MM.1S (cell line): Measurements from ENCODE around the gene MMP15.
A peak's percentile ranks its signal among the peaks of the same experiment; 100 is the strongest.

Source experiments
- DNase-seq: peaks from one replicate; pipeline ENCODE4 v3.0.0-alpha.2; 2015
- H2AFZ ChIP-seq: fragments of 300-600 bp; sonication (generic); 2 replicates; pipeline ENCODE4 v1.6.0; 2016; ENCODE audit warnings: antibody characterized with exemption, low read length
- H3F3A ChIP-seq: fragments of 300-600 bp; sonication (generic); 2 replicates; pipeline ENCODE4 v1.6.1; 2016; ENCODE audit warnings: mild to moderate bottlenecking, antibody characterized with exemption, low read length, moderate library complexity, mixed read lengths; ENCODE audit not compliant: insufficient read depth
- H3K27ac ChIP-seq: fragments of 300-600 bp; sonication (generic); 2 replicates; pipeline ENCODE4 v1.5.1; 2016; ENCODE audit warnings: mild to moderate bottlenecking, low read length
- H3K27me3 ChIP-seq: fragments of 300-600 bp; sonication (generic); replicated peaks from 2 replicates; pipeline ENCODE4 v1.6.0; 2016; ENCODE audit warnings: low read length; ENCODE audit not compliant: insufficient read depth
- H3K36me3 ChIP-seq: fragments of 300-600 bp; sonication (generic); replicated peaks from 2 replicates; pipeline ENCODE4 v1.6.1; 2016; ENCODE audit warnings: mild to moderate bottlenecking, low read length, mixed read lengths; ENCODE audit not compliant: insufficient read depth
- H3K4me1 ChIP-seq: fragments of 300-600 bp; sonication (generic); 2 replicates; pipeline ENCODE4 v1.6.1; 2016; ENCODE audit warnings: low read length, mixed read lengths
- H3K4me2 ChIP-seq: fragments of 300-600 bp; sonication (generic); 2 replicates; pipeline ENCODE4 v1.6.0; 2016; ENCODE audit warnings: low read depth, low read length
- H3K4me3 ChIP-seq: fragments of 300-600 bp; sonication (generic); 2 replicates; pipeline ENCODE4 v1.5.1; 2016; ENCODE audit warnings: low read length, mixed read lengths
- H3K79me2 ChIP-seq: fragments of 300-600 bp; sonication (generic); 2 replicates; pipeline ENCODE4 v1.6.1; 2016; ENCODE audit warnings: mixed run types, low read length, mixed read lengths
- H3K9ac ChIP-seq: fragments of 300-600 bp; sonication (generic); 2 replicates; pipeline ENCODE4 v1.6.1; 2016; ENCODE audit warnings: low read length, mixed read lengths
- H3K9me2 ChIP-seq: fragments of 300-600 bp; sonication (generic); replicated peaks from 2 replicates; pipeline ENCODE4 v1.6.1; 2016; ENCODE audit warnings: mild to moderate bottlenecking, low read length, mixed read lengths; ENCODE audit not compliant: insufficient read depth
- H3K9me3 ChIP-seq: fragments of 300-600 bp; sonication (generic); replicated peaks from 2 replicates; pipeline ENCODE4 v1.6.1; 2016; ENCODE audit warnings: mild to moderate bottlenecking, low read length, mixed read lengths; ENCODE audit not compliant: insufficient read depth
- H4K20me1 ChIP-seq: fragments of 300-600 bp; sonication (generic); 2 replicates; pipeline ENCODE4 v1.6.1; 2016; ENCODE audit warnings: mild to moderate bottlenecking, low read length, moderate library complexity, mixed read lengths; ENCODE audit not compliant: insufficient read depth
- EZH2 ChIP-seq: fragments of 300-600 bp; sonication (generic); optimal IDR thresholded peaks from 2 replicates; pipeline ENCODE3; 2017; ENCODE audit warnings: low read depth, mild to moderate bottlenecking, antibody characterized with exemption, low read length, mixed read lengths
- EZH2phosphoT487 ChIP-seq: fragments of 300-600 bp; sonication (generic); IDR thresholded peaks from 2 replicates; pipeline ENCODE4 v1.6.1; 2018; ENCODE audit warnings: antibody characterized with exemption, low read length
- TF ChIP-seq, protein P1 (sequence below): fragments of 300-600 bp; sonication (generic); IDR thresholded peaks from 2 replicates; pipeline ENCODE4 v1.5.1; 2016; ENCODE audit warnings: antibody characterized with exemption, low read length, mixed read lengths

MMP15 gene

DNA sequence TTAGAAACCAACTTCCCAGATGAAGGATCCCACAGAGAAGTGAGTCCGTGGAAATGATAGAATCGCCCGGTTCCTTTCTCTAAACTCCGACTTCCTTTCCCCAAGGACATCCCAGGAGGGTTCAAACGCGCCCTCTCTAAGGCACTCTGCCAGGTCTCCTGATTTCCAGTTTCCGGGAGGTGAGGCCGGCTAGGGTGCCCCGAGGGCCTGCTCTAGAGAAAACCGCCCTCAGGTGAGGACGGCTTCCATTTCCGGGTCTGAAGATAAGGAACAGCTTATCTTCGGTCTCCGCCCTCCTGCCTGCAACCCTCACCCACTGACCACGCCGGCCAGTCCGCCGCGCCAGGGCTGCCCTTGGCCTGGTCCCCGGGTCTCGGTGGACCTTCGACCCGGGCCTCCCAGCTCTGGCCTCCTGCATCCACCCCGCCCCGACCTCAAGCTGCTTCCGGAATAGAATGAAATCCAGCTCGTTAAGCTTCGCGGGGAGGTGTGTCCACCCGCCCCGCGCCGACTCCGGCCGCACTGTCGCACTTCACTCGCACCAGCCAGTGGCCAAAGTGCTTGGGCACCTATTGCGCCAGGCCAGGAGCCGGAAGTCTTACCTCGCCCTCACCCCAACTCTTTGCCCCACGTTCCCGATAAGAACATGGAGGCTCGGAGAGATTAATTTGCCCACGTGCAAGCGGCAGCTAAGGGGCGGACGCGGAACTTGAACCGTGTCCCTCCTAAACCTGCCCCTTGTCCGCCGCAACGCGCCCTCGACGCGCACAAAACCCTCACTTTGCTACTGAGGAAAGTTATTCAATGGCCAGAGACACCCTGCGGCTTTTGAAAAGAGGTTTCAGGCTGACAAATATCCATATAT lies 836 bp upstream of the MMP15 start:
- Histone ChIP-seq H3F3A (no peaks in the 10 kb centered on the region), H3K79me2 (no peaks in the 10 kb centered on the region), H3K4me3 (peak overlapping the region; percentile 87), H3K4me2 (peak overlapping the region; percentile 99), H4K20me1 (no peaks in the 10 kb centered on the region), H3K4me1 (no peaks in the 10 kb centered on the region; the same call in 1 of the 2 replicates), H3K27me3 (peaks cover 18% of the 10 kb centered on the region), H3K36me3 (no peaks in the 10 kb centered on the region), H3K9me3 (no peaks in the 10 kb centered on the region), H2AFZ (peak overlapping the region; percentile 98), H3K9ac (peak overlapping the region; percentile 18; the same call in 1 of the 2 replicates), H3K27ac (no peak overlapping the region), H3K9me2 (no peaks in the 10 kb centered on the region)
- no peak for DNase-seq
- TF ChIP-seq EZH2phosphoT487 = no peak
- TF ChIP-seq, protein P1, sequence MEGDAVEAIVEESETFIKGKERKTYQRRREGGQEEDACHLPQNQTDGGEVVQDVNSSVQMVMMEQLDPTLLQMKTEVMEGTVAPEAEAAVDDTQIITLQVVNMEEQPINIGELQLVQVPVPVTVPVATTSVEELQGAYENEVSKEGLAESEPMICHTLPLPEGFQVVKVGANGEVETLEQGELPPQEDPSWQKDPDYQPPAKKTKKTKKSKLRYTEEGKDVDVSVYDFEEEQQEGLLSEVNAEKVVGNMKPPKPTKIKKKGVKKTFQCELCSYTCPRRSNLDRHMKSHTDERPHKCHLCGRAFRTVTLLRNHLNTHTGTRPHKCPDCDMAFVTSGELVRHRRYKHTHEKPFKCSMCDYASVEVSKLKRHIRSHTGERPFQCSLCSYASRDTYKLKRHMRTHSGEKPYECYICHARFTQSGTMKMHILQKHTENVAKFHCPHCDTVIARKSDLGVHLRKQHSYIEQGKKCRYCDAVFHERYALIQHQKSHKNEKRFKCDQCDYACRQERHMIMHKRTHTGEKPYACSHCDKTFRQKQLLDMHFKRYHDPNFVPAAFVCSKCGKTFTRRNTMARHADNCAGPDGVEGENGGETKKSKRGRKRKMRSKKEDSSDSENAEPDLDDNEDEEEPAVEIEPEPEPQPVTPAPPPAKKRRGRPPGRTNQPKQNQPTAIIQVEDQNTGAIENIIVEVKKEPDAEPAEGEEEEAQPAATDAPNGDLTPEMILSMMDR = no peak
- TF ChIP-seq EZH2 = no peak

DNA sequence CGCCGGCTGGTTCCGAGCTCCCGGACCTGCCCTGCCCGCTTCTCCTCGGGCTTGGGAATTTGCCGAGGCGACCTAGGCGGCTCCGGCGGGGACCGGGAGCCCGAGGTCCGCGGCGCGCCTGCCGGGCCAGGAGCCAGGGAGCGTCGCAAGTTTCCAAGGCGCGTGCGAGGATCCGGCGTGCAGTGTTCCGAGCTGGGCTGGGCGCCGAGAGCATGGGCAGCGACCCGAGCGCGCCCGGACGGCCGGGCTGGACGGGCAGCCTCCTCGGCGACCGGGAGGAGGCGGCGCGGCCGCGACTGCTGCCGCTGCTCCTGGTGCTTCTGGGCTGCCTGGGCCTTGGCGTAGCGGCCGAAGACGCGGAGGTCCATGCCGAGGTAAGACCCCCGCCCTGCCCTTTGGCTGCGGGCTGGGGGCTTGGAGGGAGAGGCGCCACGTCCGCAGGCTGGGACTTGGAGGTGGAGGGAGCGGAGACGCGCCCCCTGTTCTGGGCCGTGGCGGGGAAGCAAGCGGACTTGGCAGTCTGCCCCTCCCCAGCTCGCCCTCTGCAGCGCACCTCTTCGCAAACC lies 668 bp downstream of the MMP15 start:
- Histone ChIP-seq H3K9ac (no peak overlapping the region; the same call in 1 of the 2 replicates), H3K9me3 (no peaks in the 10 kb centered on the region), H2AFZ (peak overlapping the region; percentile 98)

DNA sequence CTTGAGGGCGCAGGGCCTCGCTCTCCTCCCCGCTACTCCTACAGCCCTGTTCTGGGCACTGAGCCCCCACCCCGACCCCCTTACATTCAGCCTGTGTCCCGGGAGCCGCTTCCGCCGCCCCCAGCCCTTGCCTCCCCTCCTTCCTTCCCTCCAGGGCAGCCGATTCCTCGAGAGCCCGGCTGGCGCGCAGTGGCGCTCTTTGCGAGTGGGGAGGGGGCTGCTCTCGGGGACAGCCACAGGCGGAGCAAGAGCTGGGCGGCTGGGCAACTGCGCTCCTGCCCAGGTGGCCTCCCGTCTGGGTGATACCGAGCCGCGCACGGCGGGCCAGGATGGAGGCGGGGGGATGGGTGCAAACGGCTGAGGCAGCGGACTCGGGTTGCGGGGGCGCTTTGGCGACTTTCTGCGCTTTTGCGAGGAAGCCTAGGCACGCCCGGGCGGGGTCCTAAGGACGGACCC lies 1.2 kb downstream of the MMP15 start:
- H3K4me3 ChIP-seq = peak overlapping the region; percentile 87
- H3K4me1 ChIP-seq = no peaks in the 10 kb centered on the region; the same call in 1 of the 2 replicates
- H4K20me1 ChIP-seq = no peaks in the 10 kb centered on the region
- peak overlapping the region; percentile 98; the same call in 1 of the 2 replicates for H2AFZ ChIP-seq
- no peaks in the 10 kb centered on the region for H3K36me3 ChIP-seq
- H3K4me2 ChIP-seq = peak overlapping the region; percentile 99; the same call in 1 of the 2 replicates
- no peak overlapping the region for H3K27ac ChIP-seq
- H3K9ac ChIP-seq = no peak overlapping the region
- DNase-seq = no peak
- H3K9me3 ChIP-seq = no peaks in the 10 kb centered on the region
- no peak for TF ChIP-seq EZH2phosphoT487
- TF ChIP-seq EZH2 = no peak
- TF ChIP-seq, protein P1 = no peak
- peaks cover 18% of the 10 kb centered on the region for H3K27me3 ChIP-seq
- H3K9me2 ChIP-seq = no peaks in the 10 kb centered on the region
- no peaks in the 10 kb centered on the region for H3F3A ChIP-seq
- no peaks in the 10 kb centered on the region for H3K79me2 ChIP-seq

More for the DNA sequence above, 668 bp downstream of the MMP15 start:
- H3K4me1 ChIP-seq = no peaks in the 10 kb centered on the region; the same call in 1 of the 2 replicates
- peak overlapping the region; percentile 87 for H3K4me3 ChIP-seq
- H3K27ac ChIP-seq = no peak overlapping the region
- DNase-seq = no peak
- TF ChIP-seq EZH2 (no peak), EZH2phosphoT487 (no peak)
- TF ChIP-seq, protein P1 = no peak
- no peaks in the 10 kb centered on the region for H4K20me1 ChIP-seq
- no peaks in the 10 kb centered on the region for H3K9me2 ChIP-seq
- no peaks in the 10 kb centered on the region for H3F3A ChIP-seq
- peak overlapping the region; percentile 99 for H3K4me2 ChIP-seq
- H3K27me3 ChIP-seq = peaks cover 18% of the 10 kb centered on the region
- no peaks in the 10 kb centered on the region for H3K36me3 ChIP-seq
- no peaks in the 10 kb centered on the region for H3K79me2 ChIP-seq
